ENCODE measurements around the gene MAP1LC3B2.

Gene MAP1LC3B2

GRCh38 chr12:116613256-116613655 lies 54.1 kb downstream of the MAP1LC3B2 start:
- DNase-seq (ENCODE audit: extremely low spot score): no peak
- CTCF ChIA-PET: interaction anchor here (0.6 to 0.9 kb wide), 2 partner anchors 84 to 626 kb away, joined by 3 read pairs; no protein-coding TSS in a partner anchor
- TF ChIP-seq FOXK2 (IDR thresholded peaks at IDR 0.05): no peak
- TF ChIP-seq ZNF384 (IDR thresholded peaks at IDR 0.05): no peak
- TF ChIP-seq ARNT (IDR thresholded peaks at IDR 0.05): no peak
- no peak for TF ChIP-seq ELF4 (IDR thresholded peaks at IDR 0.05)
- no peak for TF ChIP-seq TARDBP (IDR thresholded peaks at IDR 0.05)
- POLR2A ChIA-PET: no interaction called here

GRCh38 chr12:116614194-116614915 lies 55.2 kb downstream of the MAP1LC3B2 start:
- POLR2A ChIA-PET: no interaction called here
- no peak for DNase-seq (ENCODE audit: extremely low spot score)
- CTCF ChIA-PET: interaction anchor here (0.7 to 0.9 kb wide), 2 partner anchors 73 to 83 kb away, joined by 3 read pairs; no protein-coding TSS in a partner anchor
- no peak for TF ChIP-seq FOXA1 (IDR thresholded peaks at IDR 0.05)
- TF ChIP-seq TARDBP (IDR thresholded peaks at IDR 0.05): no peak
- TF ChIP-seq FOXK2 (IDR thresholded peaks at IDR 0.05): no peak
- no peak for TF ChIP-seq ZNF384 (IDR thresholded peaks at IDR 0.05)
- TF ChIP-seq SUZ12 (IDR thresholded peaks at IDR 0.05): no peak
- TF ChIP-seq ARNT (IDR thresholded peaks at IDR 0.05): no peak
- TF ChIP-seq NFRKB (IDR thresholded peaks at IDR 0.05): no peak
- TF ChIP-seq SP1 (IDR thresholded peaks at IDR 0.05): no peak
- no peak for TF ChIP-seq BHLHE40 (IDR thresholded peaks at IDR 0.05; ENCODE audit: borderline replicate concordance)
- TF ChIP-seq LEF1 (IDR thresholded peaks at IDR 0.05; ENCODE audit: borderline replicate concordance): no peak
- no peak for TF ChIP-seq ELF4 (IDR thresholded peaks at IDR 0.05)
- TF ChIP-seq CTBP1 (IDR thresholded peaks at IDR 0.05; ENCODE audit: borderline replicate concordance): no peak
- TF ChIP-seq L3MBTL2 (conservative IDR thresholded peaks at IDR 0.05): no peak
- no peak for TF ChIP-seq PKNOX1 (IDR thresholded peaks at IDR 0.05)
- TF ChIP-seq FOXM1 (IDR thresholded peaks at IDR 0.05; ENCODE audit: borderline replicate concordance): no peak
- TF ChIP-seq HDGF (IDR thresholded peaks at IDR 0.05; ENCODE audit: borderline replicate concordance): no peak

- TF ChIP-seq NFRKB (IDR thresholded peaks at IDR 0.05) (no peak), ELF4 (IDR thresholded peaks at IDR 0.05) (no peak), BHLHE40 (IDR thresholded peaks at IDR 0.05; ENCODE audit: borderline replicate concordance) (no peak), FOXM1 (IDR thresholded peaks at IDR 0.05; ENCODE audit: borderline replicate concordance) (no peak), CTBP1 (IDR thresholded peaks at IDR 0.05; ENCODE audit: borderline replicate concordance) (no peak), ARNT (IDR thresholded peaks at IDR 0.05) (no peak), HDGF (IDR thresholded peaks at IDR 0.05; ENCODE audit: borderline replicate concordance) (no peak), TARDBP (IDR thresholded peaks at IDR 0.05) (no peak), LEF1 (IDR thresholded peaks at IDR 0.05; ENCODE audit: borderline replicate concordance) (no peak), L3MBTL2 (conservative IDR thresholded peaks at IDR 0.05) (no peak), ZNF384 (IDR thresholded peaks at IDR 0.05) (no peak), PKNOX1 (IDR thresholded peaks at IDR 0.05) (no peak)
- POLR2A ChIA-PET: no interaction called here
- CTCF ChIA-PET: interaction anchor here (0.7 kb wide), 1 partner anchor 72 kb away, joined by 3 read pairs; no protein-coding TSS in a partner anchor
- no peak for DNase-seq (ENCODE audit: extremely low spot score)
These were observed 56.1 kb downstream of the MAP1LC3B2 start for GRCh38 chr12:116615141-116615861.

- POLR2A ChIA-PET: no interaction called here
These were observed 57.5 kb downstream of the MAP1LC3B2 start for GRCh38 chr12:116616536-116617248.

GRCh38 chr12:116619246-116619645 lies 60.1 kb downstream of the MAP1LC3B2 start:
- TF ChIP-seq FOXM1 (IDR thresholded peaks at IDR 0.05; ENCODE audit: borderline replicate concordance) (no peak), ZNF384 (IDR thresholded peaks at IDR 0.05) (no peak), CTBP1 (IDR thresholded peaks at IDR 0.05; ENCODE audit: borderline replicate concordance) (no peak), PKNOX1 (IDR thresholded peaks at IDR 0.05) (no peak), ELF4 (IDR thresholded peaks at IDR 0.05) (no peak), HDGF (IDR thresholded peaks at IDR 0.05; ENCODE audit: borderline replicate concordance) (no peak), LEF1 (IDR thresholded peaks at IDR 0.05; ENCODE audit: borderline replicate concordance) (no peak)
- ChIA-PET CTCF (no interaction called here), POLR2A (no interaction called here)
- DNase-seq (ENCODE audit: extremely low spot score): no peak

More at GRCh38 chr12:116616536-116617248, 57.5 kb downstream of the MAP1LC3B2 start:
- DNase-seq (ENCODE audit: extremely low spot score): no peak
- CTCF ChIA-PET: no interaction called here
- TF ChIP-seq ARNT (IDR thresholded peaks at IDR 0.05) (no peak), FOXM1 (IDR thresholded peaks at IDR 0.05; ENCODE audit: borderline replicate concordance) (no peak), HDGF (IDR thresholded peaks at IDR 0.05; ENCODE audit: borderline replicate concordance) (no peak), SP1 (IDR thresholded peaks at IDR 0.05) (no peak), ZNF384 (IDR thresholded peaks at IDR 0.05) (no peak), PKNOX1 (IDR thresholded peaks at IDR 0.05) (no peak), SUZ12 (IDR thresholded peaks at IDR 0.05) (no peak), FOXA1 (IDR thresholded peaks at IDR 0.05) (no peak), BHLHE40 (IDR thresholded peaks at IDR 0.05; ENCODE audit: borderline replicate concordance) (no peak), TARDBP (IDR thresholded peaks at IDR 0.05) (no peak), ELF4 (IDR thresholded peaks at IDR 0.05) (no peak)
